Mucosa of descending colon (tissue), 3 donors: Measurements from ENCODE around the gene ARMCX6. TPM values are rescaled to one million over a fixed set of nuclear protein-coding genes. Genes with fewer than 3 reads are reported as not detected.
"Not testable (repeated sequence)": the region's sequence is repeated elsewhere in the genome, so short reads cannot be mapped to it uniquely, and the experiment has no call there.

Source experiments
- ATAC-seq: fragments of 200-7000 bp; cut with Tn5 transposase; one replicate; pipeline ENCODE4 v1.9.1; 2020; ENCODE audit warnings: mild to moderate bottlenecking, moderate library complexity
- DNase-seq, 3 donors: peaks; one replicate each; pipeline ENCODE4 v3.0.0-alpha.2; 2020
- H3K36me3 ChIP-seq: fragments of 200-600 bp; one replicate; pipeline ENCODE4 v1.8.0; 2021; ENCODE audit warnings: low read depth, mild to moderate bottlenecking
- H3K4me1 ChIP-seq: fragments of 200-600 bp; one replicate; pipeline ENCODE4 v1.8.0; 2021; ENCODE audit warnings: low read depth, mild to moderate bottlenecking
- H3K4me3 ChIP-seq: fragments of 200-600 bp; one replicate; pipeline ENCODE4 v1.8.0; 2021; ENCODE audit warnings: mild to moderate bottlenecking
- H3K9me3 ChIP-seq: fragments of 200-600 bp; one replicate; pipeline ENCODE4 v1.8.0; 2021; ENCODE audit warnings: mild to moderate bottlenecking
- intact Hi-C, 2 donors: fragments of 100-400 bp; cut with DNase I in 1 of 2; cut with micrococcal nuclease in 1 of 2; formaldehyde crosslinking; loops; one replicate each; pipeline versions ENCODE4 v1.11.0 to v1.11.1; 2022; cut with DNase I, micrococcal nuclease
- total RNA-seq, 3 donors: library from RNA; stranded (reverse); fragmentation: NEBNext Ultra II Directional in 2 of 3; extraction: Animal tissue kit (Norgen Biotek cat#: 25700) in 2 of 3; gene quantifications; one replicate each; pipeline versions ENCODE4 v1.2.1 to v1.2.4, GENCODE V29; 2021 to 2023
- TF ChIP-seq, protein P1 (sequence below): fragments of 200-600 bp; IDR thresholded peaks from one replicate; pipeline ENCODE4 v1.8.0; 2022; ENCODE audit warnings: antibody characterized with exemption, mild to moderate bottlenecking
- donor health status: DM: no; HTN: no; CAD: no; lungs with moderate emphysema.
- donor health status: DM: no; HTN: no; CAD: no.
- donor health status: DM: no; HTN: yes; CAD: no.

ARMCX6 gene
- total RNA-seq, 3 donors from 2014 or later: 16.2 to 23.2 (median 16.8) TPM

DNA sequence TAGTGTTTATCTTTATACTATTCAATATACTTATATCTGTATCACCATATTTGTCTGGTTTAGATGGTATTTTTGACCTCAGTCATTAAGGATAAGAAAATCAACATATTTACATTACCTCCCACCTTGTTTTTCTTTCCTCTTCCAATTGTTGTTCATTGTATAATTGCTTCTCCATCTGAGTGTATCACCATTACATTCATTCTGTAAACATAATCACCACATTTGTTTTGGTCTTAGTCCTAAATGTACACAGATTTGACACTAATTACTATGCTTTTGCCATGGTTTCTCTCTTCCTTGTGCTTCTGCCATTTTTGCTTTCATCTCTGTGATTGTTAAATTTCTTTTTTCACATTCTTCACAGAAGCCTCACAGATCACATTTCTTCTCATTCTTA, 12.7 kb downstream of the ARMCX6 start:
- no peak for DNase-seq
- Histone ChIP-seq H3K4me1 (no peaks in the 10 kb centered on the region), H3K36me3 (no peaks in the 10 kb centered on the region), H3K9me3 (no peaks in the 10 kb centered on the region), H3K4me3 (no peak overlapping the region)
- TF ChIP-seq, protein P1, sequence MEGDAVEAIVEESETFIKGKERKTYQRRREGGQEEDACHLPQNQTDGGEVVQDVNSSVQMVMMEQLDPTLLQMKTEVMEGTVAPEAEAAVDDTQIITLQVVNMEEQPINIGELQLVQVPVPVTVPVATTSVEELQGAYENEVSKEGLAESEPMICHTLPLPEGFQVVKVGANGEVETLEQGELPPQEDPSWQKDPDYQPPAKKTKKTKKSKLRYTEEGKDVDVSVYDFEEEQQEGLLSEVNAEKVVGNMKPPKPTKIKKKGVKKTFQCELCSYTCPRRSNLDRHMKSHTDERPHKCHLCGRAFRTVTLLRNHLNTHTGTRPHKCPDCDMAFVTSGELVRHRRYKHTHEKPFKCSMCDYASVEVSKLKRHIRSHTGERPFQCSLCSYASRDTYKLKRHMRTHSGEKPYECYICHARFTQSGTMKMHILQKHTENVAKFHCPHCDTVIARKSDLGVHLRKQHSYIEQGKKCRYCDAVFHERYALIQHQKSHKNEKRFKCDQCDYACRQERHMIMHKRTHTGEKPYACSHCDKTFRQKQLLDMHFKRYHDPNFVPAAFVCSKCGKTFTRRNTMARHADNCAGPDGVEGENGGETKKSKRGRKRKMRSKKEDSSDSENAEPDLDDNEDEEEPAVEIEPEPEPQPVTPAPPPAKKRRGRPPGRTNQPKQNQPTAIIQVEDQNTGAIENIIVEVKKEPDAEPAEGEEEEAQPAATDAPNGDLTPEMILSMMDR: no peak
- ATAC-seq: no peak
- intact Hi-C loops: no loop called here

DNA sequence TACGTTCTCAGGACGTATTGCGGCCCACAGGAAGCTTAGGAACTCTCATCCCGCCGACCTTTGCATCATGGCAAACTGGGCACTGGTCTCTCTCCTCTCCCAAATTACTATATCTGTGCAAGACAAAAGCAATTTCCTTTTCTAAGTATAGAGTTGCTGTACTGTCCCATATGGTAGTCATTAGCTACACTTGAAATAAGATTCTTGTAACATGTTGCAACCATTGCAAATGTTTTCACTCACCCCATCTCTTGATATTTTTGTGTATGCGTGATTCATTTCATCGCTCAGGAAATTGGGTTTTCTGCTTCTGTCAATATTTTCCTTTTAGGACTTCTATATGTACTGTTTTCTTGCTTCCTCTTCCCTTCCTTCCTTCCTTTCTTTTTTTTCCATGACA, 15.7 kb downstream of the ARMCX6 start:
- no peaks in the 10 kb centered on the region for H3K36me3 ChIP-seq
- intact Hi-C loops: no loop called here
- DNase-seq: no peak
- H3K4me3 ChIP-seq: no peak overlapping the region
- H3K9me3 ChIP-seq: no peaks in the 10 kb centered on the region
- no peak for ATAC-seq
- H3K4me1 ChIP-seq: no peaks in the 10 kb centered on the region
- TF ChIP-seq, protein P1: no peak

DNA sequence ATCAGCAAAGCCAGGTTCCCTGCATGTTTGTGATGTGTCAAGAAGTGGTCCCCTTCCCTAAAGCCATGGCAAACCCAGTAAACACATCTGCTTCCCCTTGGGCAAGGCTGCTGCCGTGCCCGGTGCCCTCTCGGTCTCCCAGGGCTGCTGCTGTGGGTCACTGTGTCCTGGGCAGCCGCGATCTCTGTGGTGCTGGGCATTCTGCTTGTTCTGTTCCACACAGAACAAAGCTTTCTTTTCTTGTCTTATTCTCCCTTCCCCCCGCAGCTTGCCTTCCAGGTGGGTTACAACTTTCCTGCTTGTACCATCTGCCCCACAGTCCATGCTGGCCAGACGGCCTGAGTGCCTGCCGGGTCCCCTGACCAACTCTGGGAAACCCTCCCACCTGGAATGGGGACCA, 18.2 kb downstream of the ARMCX6 start:
- ATAC-seq: not testable (repeated sequence)

DNA sequence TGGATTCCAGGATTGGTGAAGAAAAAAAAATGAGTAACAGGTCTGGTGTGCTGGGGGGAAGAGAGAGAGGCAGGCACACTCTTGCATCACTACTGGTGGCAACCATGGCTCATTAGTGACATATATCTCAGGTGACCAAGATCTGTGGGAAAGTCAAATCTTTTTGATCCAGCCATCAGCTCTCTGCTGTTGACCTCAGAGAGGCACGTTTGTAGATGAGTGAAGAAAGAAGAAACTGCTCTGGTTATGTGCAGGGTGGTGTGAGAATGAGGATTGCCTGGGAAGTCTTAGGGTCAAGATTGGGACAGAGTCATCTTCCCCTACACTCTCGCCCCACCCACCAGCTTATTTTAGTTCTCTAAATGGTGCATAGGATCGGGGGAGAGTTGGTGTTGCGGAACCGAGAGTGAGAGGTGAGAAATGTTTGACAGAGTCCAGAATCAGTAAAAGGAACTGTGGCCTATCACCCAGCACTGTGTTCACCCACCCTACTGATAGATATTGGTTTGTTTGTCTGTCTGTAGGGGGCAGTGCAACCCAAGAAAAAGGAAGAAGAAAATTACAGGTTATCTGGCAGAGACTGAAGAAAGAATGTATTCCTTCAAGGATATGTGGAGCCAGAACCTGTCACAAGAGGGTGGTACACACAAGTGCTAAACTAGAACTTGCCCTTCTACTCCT, 21.9 kb downstream of the ARMCX6 start:
- TF ChIP-seq, protein P1: peak; percentile 17
- ATAC-seq (peak; percentile 76), DNase-seq (peak in 1 of 3 donors; percentile 32)
- intact Hi-C loops: loop anchor here in 1 of 2 donors (10.0 kb wide), 1 partner anchor 199 kb away; no protein-coding TSS in a partner anchor
- Histone ChIP-seq H3K36me3 (no peaks in the 10 kb centered on the region), H3K9me3 (no peaks in the 10 kb centered on the region), H3K4me1 (no peaks in the 10 kb centered on the region), H3K4me3 (no peak overlapping the region)

More for the DNA sequence above, 18.2 kb downstream of the ARMCX6 start:
- not testable (repeated sequence) for H3K4me1 ChIP-seq, H3K9me3 ChIP-seq, DNase-seq, H3K36me3 ChIP-seq, H3K4me3 ChIP-seq
- intact Hi-C loops: loop anchor here in 1 of 2 donors (10.0 kb wide), 1 partner anchor 195 kb away; no protein-coding TSS in a partner anchor

Other genes with a start within 250 kb of the ARMCX6 start
- 1 to 10 TPM; 1.8 to 5.6 (median 5.0) TPM for gene BTK, start 231.8 kb downstream of the ARMCX6 start, total RNA-seq
- 100 to 1,000 TPM; 125 to 181 (median 167) TPM for gene RPL36A, start 227.0 kb downstream of the ARMCX6 start, total RNA-seq
- gene GLA, start 210.1 kb downstream of the ARMCX6 start, total RNA-seq: 10 to 100 TPM; 17.7 to 26.9 (median 21.1) TPM
- gene HNRNPH2, start 209.8 kb downstream of the ARMCX6 start, total RNA-seq: 10 to 100 TPM; 43.6 to 65.0 (median 60.7) TPM
- gene ARMCX4, start 132.5 kb downstream of the ARMCX6 start, total RNA-seq: 10 to 100 TPM in 2 of 3 donors, 1 to 10 TPM in 1; 7.9 to 22.0 (median 15.7) TPM
- gene ARMCX1, start 67.5 kb downstream of the ARMCX6 start, total RNA-seq: 10 to 100 TPM in 1 of 3 donors, 1 to 10 TPM in 2; 4.6 to 44.0 (median 5.7) TPM
- gene ARMCX3, start 5.2 kb upstream of the ARMCX6 start, total RNA-seq: 10 to 100 TPM; 21.5 to 53.2 (median 28.9) TPM
- gene ARMCX2, start 41.9 kb upstream of the ARMCX6 start, total RNA-seq: 10 to 100 TPM in 1 of 3 donors, 1 to 10 TPM in 2; 4.4 to 35.2 (median 8.3) TPM